HG03135 (cell line): ENCODE measurements around the gene ITPR1.
A peak's percentile ranks its signal among the peaks of the same experiment; 100 is the strongest.

Experiments used
- ATAC-seq: cut with Tn5 transposase; IDR thresholded peaks from one replicate; pipeline ENCODE4 v1.9.1; 2021; ENCODE audit warnings: mild to moderate bottlenecking, moderate library complexity; ENCODE audit not compliant: unreplicated experiment

The ITPR1 gene

GRCh38 chr3:4674216-4674615, 181.1 kb downstream of the ITPR1 start:
- ATAC-seq: no peak

GRCh38 chr3:4675704-4676103, 182.6 kb downstream of the ITPR1 start:
- ATAC-seq: no peak

- ATAC-seq: no peak
Measured at GRCh38 chr3:4678320-4678719, 185.2 kb downstream of the ITPR1 start.

DNA sequence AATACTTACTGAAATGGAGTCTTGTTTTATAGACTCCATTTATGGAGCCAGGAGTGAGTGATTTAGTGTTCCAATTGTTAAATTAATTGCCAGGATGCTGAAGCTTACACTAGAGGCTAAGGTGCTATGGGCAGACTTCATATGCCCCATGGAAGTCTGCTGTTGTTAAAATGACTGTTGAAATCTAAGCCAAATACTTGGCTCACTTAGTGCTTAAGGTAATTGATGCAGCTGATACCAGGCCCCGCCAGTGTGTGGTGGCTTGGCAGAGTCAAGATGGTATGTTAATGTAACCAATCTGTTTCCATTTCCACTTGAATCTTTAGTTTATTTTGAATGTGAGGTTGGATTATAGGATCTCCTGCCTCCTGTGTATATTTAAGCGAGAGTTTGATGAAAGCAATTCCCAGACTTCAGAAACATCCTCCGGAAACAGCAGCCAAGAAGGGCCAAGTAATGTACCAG, 187.1 kb downstream of the ITPR1 start:
- no peak for ATAC-seq

DNA sequence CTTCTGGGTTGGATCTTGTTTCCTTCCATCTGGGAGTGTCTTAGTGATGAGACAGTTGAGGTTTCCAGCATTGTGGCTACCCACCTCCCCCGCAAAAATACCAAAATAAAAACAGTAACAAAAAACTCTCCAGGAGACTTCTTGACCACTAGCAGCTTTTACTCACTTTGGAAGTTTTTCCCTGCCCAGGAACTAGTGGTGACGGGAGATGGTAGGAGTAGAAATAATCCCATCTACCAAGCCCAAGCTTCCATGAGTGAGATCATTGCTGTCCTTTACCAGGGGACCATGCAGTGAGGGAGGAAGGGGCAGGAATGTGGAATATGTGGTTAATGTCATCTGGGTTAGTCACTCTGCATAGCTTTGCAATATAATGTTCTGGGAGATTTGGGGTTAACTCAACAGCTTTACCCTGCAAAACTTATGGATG, 187.7 kb downstream of the ITPR1 start:
- ATAC-seq: no peak

DNA sequence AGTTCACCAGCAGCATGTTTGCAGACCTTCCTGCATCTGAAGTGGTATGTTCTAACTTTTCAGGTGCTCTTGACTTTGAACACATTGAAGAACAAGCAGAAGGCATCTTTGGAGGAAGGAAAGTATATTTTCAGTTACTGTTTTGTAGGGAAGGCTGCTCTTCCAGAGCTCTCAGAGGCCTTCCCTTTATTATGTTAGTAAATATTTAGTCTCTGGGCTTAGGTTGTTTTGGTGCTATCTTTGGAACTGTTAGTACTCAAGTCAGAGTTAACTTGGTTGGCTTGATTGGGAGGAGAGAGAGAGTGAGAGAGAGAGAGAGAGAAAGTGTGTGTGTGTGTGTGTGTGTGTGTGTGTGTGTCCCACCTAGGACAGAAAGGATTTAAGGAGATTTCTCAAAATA, 188.2 kb downstream of the ITPR1 start:
- ATAC-seq: no peak

DNA sequence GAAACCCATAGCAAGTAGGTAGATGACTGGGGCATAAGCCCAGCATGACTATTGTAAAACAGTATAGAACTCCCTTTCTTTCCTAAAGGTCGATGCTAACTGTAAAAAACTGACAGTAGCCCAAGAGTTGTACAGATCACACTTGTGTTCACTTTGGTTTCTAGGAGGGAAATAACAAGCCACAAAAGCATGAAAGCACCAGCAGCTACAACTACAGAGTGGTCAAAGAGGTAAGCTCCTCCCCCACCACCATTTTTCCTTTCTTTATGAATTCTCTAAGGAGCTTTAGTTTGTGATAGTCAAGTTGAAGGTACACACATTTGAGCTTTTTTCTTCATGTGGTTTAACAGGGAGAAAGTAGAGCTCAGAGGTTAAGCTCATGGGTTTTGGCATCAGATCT, 191.0 kb downstream of the ITPR1 start:
- no peak for ATAC-seq

- no peak for ATAC-seq
Measured at GRCh38 chr3:4684976-4685375, 191.8 kb downstream of the ITPR1 start.

DNA sequence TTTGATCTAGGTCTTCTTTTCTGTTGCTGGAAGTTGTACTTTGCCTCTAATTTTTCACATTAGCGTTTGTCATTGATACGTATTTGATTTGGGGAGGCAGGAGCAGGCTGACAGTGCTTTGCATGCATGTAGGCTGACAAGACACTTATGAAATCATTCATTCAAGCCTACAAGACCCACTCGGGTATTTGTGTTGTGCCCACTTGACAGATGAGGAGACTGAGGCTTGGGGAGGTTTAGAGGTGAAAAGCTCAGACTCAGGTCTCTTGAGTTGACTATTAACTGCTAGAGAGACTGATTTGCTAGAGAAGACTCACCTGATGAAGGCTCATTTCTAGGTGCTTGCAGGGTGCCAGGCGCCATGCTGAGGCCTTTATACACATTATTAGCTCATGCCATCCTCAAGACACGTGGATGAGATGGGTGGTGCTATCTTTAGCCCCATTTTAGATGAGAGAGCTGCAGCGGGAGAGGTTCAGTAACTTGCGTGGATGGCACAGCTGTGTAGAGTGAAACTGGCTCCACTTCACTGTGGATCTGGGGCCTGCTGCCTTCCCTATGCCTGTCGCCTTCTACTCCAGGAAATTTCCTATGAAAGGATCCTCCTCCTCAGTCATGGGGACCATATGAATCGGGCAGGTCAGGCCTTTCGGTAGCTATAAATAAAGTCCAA, 192.7 kb downstream of the ITPR1 start:
- ATAC-seq: no peak

DNA sequence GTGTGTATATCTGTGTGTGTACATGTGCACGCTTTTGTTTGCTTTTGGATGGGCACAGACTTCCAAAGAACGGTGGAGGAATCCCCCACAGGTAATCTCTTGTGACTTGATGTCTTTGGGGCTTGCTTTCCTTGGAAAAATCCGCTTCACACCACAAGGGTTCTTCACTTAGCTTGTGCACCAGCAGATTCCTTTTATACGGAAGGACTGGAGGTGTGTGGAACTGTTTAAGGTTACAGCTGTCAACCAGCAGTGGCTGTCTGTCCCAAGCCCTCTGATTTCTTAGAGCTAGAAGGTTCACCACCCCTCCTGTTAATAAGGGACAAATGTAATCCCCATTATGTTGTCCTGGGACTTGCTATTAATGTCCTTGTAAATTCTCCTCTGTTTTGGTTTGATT, 193.5 kb downstream of the ITPR1 start:
- ATAC-seq: no peak

DNA sequence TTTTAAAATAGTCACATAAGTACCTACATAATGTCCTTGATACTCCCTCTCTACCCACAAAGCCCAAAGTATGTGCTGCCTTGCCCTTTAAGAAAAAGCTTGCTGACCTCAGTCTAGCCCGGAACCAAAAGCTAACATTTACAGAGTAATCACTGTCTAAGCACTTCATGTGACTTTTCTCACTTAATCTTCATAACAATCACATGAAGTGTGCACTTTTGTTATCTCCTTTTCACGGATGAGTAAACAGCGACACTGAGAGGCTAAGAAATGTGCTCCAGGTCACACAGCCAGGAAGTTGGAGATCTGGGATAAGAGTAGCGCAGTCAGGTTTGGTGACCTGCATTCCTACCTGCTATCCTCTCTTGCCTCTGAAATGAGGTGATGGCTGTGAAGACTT, 194.0 kb downstream of the ITPR1 start:
- ATAC-seq: no peak

DNA sequence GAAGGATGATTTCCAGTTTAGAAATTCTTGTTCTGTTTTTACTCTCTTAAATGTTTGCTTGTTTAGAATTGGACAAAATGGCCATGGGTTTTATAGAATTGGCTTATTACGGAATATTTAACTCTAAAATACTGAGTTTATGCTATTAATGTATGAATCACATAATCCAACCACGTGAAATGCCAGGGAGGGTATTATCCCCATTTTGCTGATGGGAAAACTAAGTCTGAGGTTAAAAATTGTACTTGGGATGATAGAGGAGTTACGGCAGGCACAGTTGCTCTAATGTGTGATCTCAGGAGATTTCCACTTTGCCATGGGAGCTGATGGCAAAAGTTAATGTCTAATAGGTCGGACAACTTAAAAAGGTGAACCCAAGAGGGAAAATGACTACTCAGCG, 194.4 kb downstream of the ITPR1 start:
- no peak for ATAC-seq

- ATAC-seq: no peak
Measured at GRCh38 chr3:4688411-4688810, 195.3 kb downstream of the ITPR1 start.

DNA sequence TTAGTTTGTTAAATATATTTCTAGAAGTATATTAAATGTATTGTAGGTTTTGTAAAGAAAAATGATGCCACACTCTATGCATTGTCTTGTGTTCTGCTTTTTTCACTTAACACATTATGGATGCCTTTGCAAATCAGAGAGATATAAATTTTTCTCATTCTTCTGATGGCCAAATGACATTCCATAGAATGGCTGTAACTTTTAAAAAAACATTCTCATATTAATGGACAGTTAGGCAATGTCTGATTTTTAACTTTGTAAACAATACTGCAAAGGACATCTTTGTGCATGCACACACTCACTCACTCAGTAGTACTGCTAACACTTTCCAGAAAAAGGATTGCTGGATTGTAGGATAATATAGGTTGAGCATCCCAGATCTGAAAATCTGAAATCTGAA, 195.9 kb downstream of the ITPR1 start:
- no peak for ATAC-seq

DNA sequence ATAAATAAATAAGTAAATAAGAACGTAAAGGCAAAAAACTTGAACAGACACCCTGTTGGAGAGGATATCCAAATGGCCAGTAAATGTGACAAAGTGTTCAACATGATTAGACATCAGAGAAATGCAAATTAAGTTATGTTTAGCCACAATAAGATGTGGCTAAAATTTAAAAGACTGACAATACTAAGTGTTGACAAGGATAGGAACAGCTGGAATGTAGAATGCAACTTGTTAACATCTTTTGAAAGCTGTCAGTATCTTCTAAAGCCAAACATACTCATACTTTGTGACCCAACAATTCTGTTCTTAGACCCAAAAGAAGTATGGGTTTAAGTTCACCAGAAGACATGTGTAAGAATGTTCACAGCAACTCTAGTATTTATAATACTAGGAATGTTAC, 197.1 kb downstream of the ITPR1 start:
- no peak for ATAC-seq

DNA sequence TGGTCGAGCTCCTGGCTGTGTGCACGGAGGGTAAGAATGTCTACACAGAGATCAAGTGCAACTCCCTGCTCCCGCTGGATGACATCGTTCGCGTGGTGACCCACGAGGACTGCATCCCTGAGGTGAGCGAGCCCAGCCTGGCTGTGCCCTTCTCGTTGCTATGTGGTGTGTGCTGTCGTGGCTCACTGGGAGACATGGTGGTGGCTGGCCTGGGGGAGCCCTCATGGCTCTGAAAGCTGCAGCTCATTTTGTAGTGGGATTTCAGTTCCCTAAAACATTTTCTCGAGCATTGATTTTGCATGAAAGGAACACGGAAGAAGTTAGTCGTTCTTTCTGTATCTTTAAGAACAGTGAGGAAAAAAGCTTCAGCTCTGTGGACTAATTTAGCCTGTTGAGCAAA, 200.5 kb downstream of the ITPR1 start:
- ATAC-seq: peak; percentile 89

DNA sequence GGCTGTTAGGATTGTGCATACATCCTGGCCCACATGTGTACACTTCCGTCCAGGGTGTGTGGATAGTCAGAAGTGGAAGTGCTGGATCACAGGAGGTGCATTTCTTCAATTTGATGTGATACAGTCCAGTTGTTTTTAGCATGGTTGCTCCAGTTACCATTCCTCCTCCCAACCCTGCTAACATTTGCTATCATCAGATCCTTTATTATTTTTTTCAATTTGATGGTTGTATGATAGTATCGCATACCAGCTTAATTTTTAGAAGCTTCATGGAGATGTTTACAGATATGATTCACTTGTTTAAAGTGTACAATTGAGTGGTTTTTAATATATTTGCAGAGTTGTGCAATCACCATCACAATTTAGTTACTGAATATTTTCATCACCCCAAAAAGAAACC, 202.7 kb downstream of the ITPR1 start:
- no peak for ATAC-seq

DNA sequence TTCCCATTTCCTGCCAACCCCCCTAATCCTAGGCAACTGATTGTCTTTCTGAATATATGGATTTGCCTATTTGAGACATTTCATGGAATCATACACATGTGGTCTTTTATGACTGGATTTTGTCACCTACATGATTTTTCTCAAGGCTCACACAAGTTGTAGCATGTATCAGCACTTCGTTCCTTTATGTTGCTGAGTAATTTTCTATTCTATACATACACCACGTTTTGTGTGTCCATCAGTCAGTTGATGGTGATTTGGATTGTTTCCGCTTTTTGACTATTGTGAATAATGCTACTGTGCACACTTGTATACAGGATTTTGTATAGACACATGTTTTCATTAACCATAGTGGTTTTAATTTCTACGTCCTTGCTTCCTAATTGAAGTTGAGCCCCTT, 203.1 kb downstream of the ITPR1 start:
- no peak for ATAC-seq

- ATAC-seq: no peak
Measured at GRCh38 chr3:4698125-4698821, 205.1 kb downstream of the ITPR1 start.

DNA sequence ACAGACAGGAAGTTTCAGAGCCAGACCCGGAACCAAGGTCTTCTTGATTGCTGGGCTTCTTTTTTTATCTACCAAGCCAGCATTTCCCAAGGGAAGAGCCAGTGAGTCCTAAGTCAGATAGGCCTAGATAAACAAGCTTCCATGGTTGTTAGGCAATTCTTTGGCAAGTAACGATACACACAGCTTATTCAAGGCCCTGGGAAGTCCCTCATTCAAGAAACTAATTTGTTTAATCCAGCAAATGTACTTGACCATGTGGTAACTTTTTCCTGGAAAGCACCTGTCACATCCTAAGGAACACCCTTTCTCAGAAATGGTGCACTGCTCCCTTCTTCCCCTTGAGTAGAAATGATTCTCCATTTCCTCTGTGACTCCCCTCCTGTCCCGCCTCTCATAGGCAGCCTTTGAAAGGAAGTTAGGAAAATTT, 209.9 kb downstream of the ITPR1 start:
- no peak for ATAC-seq

DNA sequence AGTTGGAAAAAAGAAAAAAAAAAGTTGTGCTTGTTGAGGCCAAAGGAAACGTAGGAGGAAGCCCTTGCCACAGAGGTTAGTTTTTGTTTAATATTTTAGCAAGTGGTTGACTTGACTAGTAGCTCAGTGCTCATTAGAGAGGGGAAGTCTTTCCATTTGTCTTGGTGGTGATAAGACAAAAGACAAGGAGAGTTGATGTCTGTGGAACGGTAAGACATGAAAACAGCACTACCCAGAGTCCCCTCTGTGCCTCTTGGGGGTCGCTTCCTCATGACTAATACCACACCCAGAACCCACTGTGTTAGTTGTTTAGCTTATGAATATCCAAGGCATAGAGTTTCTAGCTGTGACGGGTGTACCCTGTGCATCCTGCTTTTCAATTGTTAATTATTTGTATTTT, 211.4 kb downstream of the ITPR1 start:
- no peak for ATAC-seq

- ATAC-seq: no peak
Measured at GRCh38 chr3:4707324-4707723, 214.2 kb downstream of the ITPR1 start.

DNA sequence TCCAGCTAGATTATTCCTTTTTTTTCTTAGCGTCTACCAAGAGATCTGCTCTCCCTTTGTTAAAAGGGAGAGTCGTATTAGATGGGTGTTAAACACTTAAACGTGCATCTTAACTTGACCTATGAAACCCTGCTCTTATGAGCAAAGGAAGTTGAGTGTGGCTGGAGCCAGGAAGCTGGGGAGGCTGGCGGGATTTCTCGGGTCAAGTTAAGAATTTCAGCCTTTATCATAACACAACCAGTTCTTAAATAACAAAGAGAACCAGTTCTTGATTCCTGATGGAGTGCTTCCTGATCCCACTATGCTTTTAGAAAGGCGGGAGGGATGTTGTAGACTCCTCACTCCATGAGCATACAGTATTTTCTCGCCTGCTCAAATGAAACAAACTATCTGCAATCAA, 215.1 kb downstream of the ITPR1 start:
- no peak for ATAC-seq
